HG02943 (cell line): ENCODE measurements around the gene DNAJC5.
"Not testable (repeated sequence)": the region's sequence is repeated elsewhere in the genome, so short reads cannot be mapped to it uniquely, and the experiment has no call there.

Experiments used
- ATAC-seq: cut with Tn5 transposase; IDR thresholded peaks from one replicate; pipeline ENCODE4 v1.9.1; 2021; ENCODE audit warnings: mild to moderate bottlenecking, low read depth, moderate library complexity; ENCODE audit not compliant: unreplicated experiment

DNAJC5 gene

GRCh38 chr20:63900413-63900812, 5.5 kb downstream of the DNAJC5 start:
- no peak for ATAC-seq

- no peak for ATAC-seq
These were observed 9.1 kb downstream of the DNAJC5 start for GRCh38 chr20:63903796-63904561.

GRCh38 chr20:63908008-63908682, 13.2 kb downstream of the DNAJC5 start:
- ATAC-seq, result no peak

- no peak for ATAC-seq
These were observed 16.2 kb downstream of the DNAJC5 start for GRCh38 chr20:63911176-63911575.

- no peak for ATAC-seq
These were observed 18.8 kb downstream of the DNAJC5 start for GRCh38 chr20:63913768-63914167.

GRCh38 chr20:63915471-63915870, 20.5 kb downstream of the DNAJC5 start:
- no peak for ATAC-seq

GRCh38 chr20:63916371-63916939, 21.5 kb downstream of the DNAJC5 start:
- not testable (repeated sequence) for ATAC-seq

GRCh38 chr20:63917811-63918210, 22.9 kb downstream of the DNAJC5 start:
- no peak for ATAC-seq

GRCh38 chr20:63919130-63919529, 24.2 kb downstream of the DNAJC5 start:
- ATAC-seq, result no peak

- ATAC-seq, result no peak
These were observed 25.3 kb downstream of the DNAJC5 start for GRCh38 chr20:63920226-63920625.

- ATAC-seq, result no peak
These were observed 28.7 kb downstream of the DNAJC5 start for GRCh38 chr20:63923651-63924050.

GRCh38 chr20:63924241-63924640, 29.3 kb downstream of the DNAJC5 start:
- no peak for ATAC-seq

- ATAC-seq, result no peak
These were observed 31.4 kb downstream of the DNAJC5 start for GRCh38 chr20:63926298-63926697.

GRCh38 chr20:63929071-63929470, 34.1 kb downstream of the DNAJC5 start:
- ATAC-seq, result no peak

- ATAC-seq, result not testable (repeated sequence)
These were observed 34.6 kb downstream of the DNAJC5 start for GRCh38 chr20:63929473-63929883.

GRCh38 chr20:63930971-63931553, 36.1 kb downstream of the DNAJC5 start:
- ATAC-seq, result no peak

GRCh38 chr20:63931735-63932134, 36.8 kb downstream of the DNAJC5 start:
- no peak for ATAC-seq

GRCh38 chr20:63932606-63933160, 37.8 kb downstream of the DNAJC5 start:
- ATAC-seq, result no peak

GRCh38 chr20:63933646-63934045, 38.7 kb downstream of the DNAJC5 start:
- no peak for ATAC-seq

- ATAC-seq, result no peak
These were observed 39.5 kb downstream of the DNAJC5 start for GRCh38 chr20:63934271-63935068.
